OCI-LY3 (cell line): ENCODE data around the gene LIG1.

Source experiments
- H2AFZ ChIP-seq: fragments of 200-600, 300-600 bp; shearing (Covaris generic); 2 replicates; pipeline ENCODE4 v1.6.0; 2014; ENCODE audit warnings: antibody characterized with exemption, low read depth, low read length
- H3K27ac ChIP-seq: fragments of 200-600, 300-600 bp; sonication (generic); 2 replicates; pipeline ENCODE4 v1.5.1; 2014; ENCODE audit warnings: mild to moderate bottlenecking, low read length, moderate library complexity, mixed read lengths
- H3K27me3 ChIP-seq: fragments of 200-600, 300-600 bp; sonication (generic); 2 replicates; pipeline ENCODE4 v1.6.1; 2014; ENCODE audit warnings: low read depth, low read length, mixed read lengths
- H3K36me3 ChIP-seq: fragments of 200-600, 300-600 bp; sonication (generic); replicated peaks from 2 replicates; pipeline ENCODE3; 2014; ENCODE audit warnings: low read depth, low read length, mixed read lengths
- H3K4me1 ChIP-seq: fragments of 300-600, 200-600 bp; sonication (generic); 2 replicates; pipeline ENCODE4 v1.6.1; 2014; ENCODE audit warnings: low read length, mixed read lengths
- H3K4me2 ChIP-seq: fragments of 200-600, 300-600 bp; sonication (generic); 2 replicates; pipeline ENCODE4 v1.6.1; 2014; ENCODE audit warnings: low read length, mixed read lengths
- H3K4me3 ChIP-seq: fragments of 300-600, 200-600 bp; sonication (generic); 2 replicates; pipeline ENCODE4 v1.5.1; 2014; ENCODE audit warnings: antibody characterized with exemption, mild to moderate bottlenecking, low read length, moderate library complexity
- H3K79me2 ChIP-seq: fragments of 300-600, 200-600 bp; shearing (Covaris generic); 2 replicates; pipeline ENCODE4 v1.6.1; 2014; ENCODE audit warnings: mild to moderate bottlenecking, low read length, mixed read lengths
- H3K9ac ChIP-seq: fragments of 300-600, 200-600 bp; shearing (Covaris generic); 2 replicates; pipeline ENCODE4 v1.6.0; 2014; ENCODE audit warnings: mild to moderate bottlenecking, low read length, moderate library complexity
- H3K9me3 ChIP-seq: fragments of 200-600, 300-600 bp; shearing (Covaris generic); 2 replicates; pipeline ENCODE4 v1.6.1; 2014; ENCODE audit warnings: low read length, mixed read lengths; ENCODE audit not compliant: insufficient read depth
- H4K20me1 ChIP-seq: fragments of 200-600, 300-600 bp; sonication (generic); 2 replicates; pipeline ENCODE4 v1.6.1; 2016; ENCODE audit warnings: low read length, mixed read lengths; ENCODE audit not compliant: insufficient read depth
- CTCF ChIP-seq: fragments of 200-600, 300-600 bp; sonication (generic); IDR thresholded peaks from 2 replicates; pipeline ENCODE4 v1.5.1; 2014; ENCODE audit warnings: antibody characterized with exemption, low read length, low read depth
- EZH2phosphoT487 ChIP-seq: fragments of 200-600 bp; shearing (Covaris generic); IDR thresholded peaks from 2 replicates; pipeline ENCODE4 v1.6.1; 2018; ENCODE audit warnings: antibody characterized with exemption, mixed run types, low read depth

LIG1 gene

GRCh38 chr19:48171710-48172109, 1.6 kb upstream of the LIG1 start:
- Histone ChIP-seq H3K27me3 (no peaks in the 10 kb centered on the region), H3K27ac (no peak overlapping the region), H4K20me1 (peaks cover 18% of the 10 kb centered on the region), H3K79me2 (peaks cover 36% of the 10 kb centered on the region), H3K36me3 (peaks cover 17% of the 10 kb centered on the region), H3K4me2 (peak overlapping the region; percentile 98), H3K9me3 (no peaks in the 10 kb centered on the region), H3K4me3 (peak overlapping the region; percentile 94; the same call in 1 of the 2 replicates), H2AFZ (no peak overlapping the region), H3K9ac (no peak overlapping the region), H3K4me1 (peaks cover 13% of the 10 kb centered on the region)
- no peak for TF ChIP-seq EZH2phosphoT487

DNA sequence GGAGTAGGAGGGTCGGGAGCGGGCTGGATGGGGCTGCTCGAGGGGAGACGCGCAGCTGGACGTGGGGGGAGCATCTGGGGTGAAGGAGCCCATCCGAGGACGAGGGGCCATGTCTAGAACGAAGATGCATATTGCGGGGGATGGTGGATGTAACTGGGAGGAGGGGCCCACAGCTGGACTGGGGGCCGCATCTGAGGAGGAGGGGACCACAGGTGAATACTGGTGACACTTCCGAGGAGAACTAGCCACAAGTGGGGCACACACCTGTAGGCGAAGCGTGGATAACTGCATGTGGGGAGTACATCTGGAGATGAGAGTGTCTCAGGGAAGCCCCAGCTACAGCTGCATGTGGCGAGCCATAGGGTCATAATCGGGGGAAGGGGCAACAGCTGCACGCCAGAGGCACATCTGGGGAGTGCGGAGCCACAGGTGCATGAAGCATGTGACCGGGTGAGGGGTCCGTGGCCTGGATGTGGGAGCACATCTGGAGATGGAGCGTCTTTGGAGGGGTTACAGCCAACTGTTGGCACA, 738 bp upstream of the LIG1 start:
- Histone ChIP-seq H3K79me2 (peaks cover 42% of the 10 kb centered on the region), H2AFZ (peak overlapping the region; percentile 20; the same call in 1 of the 2 replicates), H3K4me2 (peak overlapping the region; percentile 98), H3K4me3 (peak overlapping the region; percentile 94), H3K36me3 (peaks cover 17% of the 10 kb centered on the region), H4K20me1 (peaks cover 18% of the 10 kb centered on the region), H3K4me1 (peaks cover 13% of the 10 kb centered on the region), H3K27me3 (no peaks in the 10 kb centered on the region), H3K9me3 (no peaks in the 10 kb centered on the region), H3K27ac (peak overlapping the region; percentile 10; the same call in 1 of the 2 replicates), H3K9ac (peak overlapping the region; percentile 96)
- TF ChIP-seq EZH2phosphoT487 = no peak
- TF ChIP-seq CTCF = no peak

DNA sequence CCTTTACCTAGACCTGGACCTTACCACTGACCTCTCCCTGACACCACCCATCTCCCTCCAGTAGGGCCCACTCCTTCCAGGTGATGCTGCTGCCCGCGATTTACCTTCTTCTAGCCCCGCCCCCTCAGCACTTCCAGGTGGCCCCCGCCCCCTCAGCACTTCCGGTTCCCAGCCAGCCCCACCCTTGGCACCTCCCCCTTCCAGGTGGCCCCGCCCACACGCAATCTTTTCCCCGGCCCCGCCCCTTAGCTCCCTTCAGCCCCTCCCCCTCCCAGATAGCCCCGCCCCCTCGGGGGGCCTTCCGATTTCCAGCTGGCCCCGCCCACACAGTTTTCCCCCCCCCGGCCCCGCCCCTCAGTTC, 586 bp downstream of the LIG1 start:
- Histone ChIP-seq H3K4me2 (peak overlapping the region; percentile 74), H3K79me2 (peaks cover 44% of the 10 kb centered on the region), H3K27me3 (no peaks in the 10 kb centered on the region), H3K9me3 (no peaks in the 10 kb centered on the region), H3K27ac (peak overlapping the region; percentile 84; the same call in 1 of the 2 replicates), H3K36me3 (peaks cover 22% of the 10 kb centered on the region), H3K9ac (peak overlapping the region; percentile 96), H4K20me1 (peaks cover 18% of the 10 kb centered on the region), H2AFZ (no peak overlapping the region; the same call in 1 of the 2 replicates), H3K4me3 (peak overlapping the region; percentile 94), H3K4me1 (peaks cover 13% of the 10 kb centered on the region)
- TF ChIP-seq CTCF (no peak), EZH2phosphoT487 (no peak)

DNA sequence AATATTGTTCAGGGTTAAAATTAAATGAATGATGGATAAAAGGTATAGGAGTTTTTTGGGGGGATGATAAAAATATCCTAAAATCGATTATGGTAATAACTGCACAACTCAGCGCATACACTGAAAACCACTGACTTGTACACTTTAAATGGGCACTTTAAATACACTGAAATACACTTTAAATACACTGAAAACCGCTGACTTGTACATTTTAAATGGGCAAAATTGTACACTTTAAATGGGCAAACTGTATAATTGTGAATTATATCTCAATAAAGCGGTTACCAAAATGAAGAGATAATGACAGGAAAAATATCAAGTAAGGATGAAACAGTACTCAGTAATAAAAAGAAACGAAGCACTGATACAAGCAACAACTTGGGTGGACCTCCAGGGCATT, 1.5 kb downstream of the LIG1 start:
- peaks cover 22% of the 10 kb centered on the region for H4K20me1 ChIP-seq
- peaks cover 13% of the 10 kb centered on the region for H3K4me1 ChIP-seq
- H3K79me2 ChIP-seq = peaks cover 44% of the 10 kb centered on the region
- H3K4me3 ChIP-seq = no peak overlapping the region; the same call in 1 of the 2 replicates
- H3K27ac ChIP-seq = no peak overlapping the region
- H3K36me3 ChIP-seq = peaks cover 22% of the 10 kb centered on the region
- TF ChIP-seq CTCF (no peak), EZH2phosphoT487 (no peak)
- no peaks in the 10 kb centered on the region for H3K27me3 ChIP-seq
- peak overlapping the region; percentile 61 for H3K4me2 ChIP-seq
- H2AFZ ChIP-seq = no peak overlapping the region
- no peaks in the 10 kb centered on the region for H3K9me3 ChIP-seq
- H3K9ac ChIP-seq = no peak overlapping the region
